GM08714 (cell line): Measurements from ENCODE around the gene UBE4A.

ENCODE experiments used
- H3K4me3 ChIP-seq: fragments of 200-500 bp; sonication (Bioruptor generic); 2 replicates; pipeline ENCODE4 v1.5.1; 2014; ENCODE audit warnings: mild to moderate bottlenecking, low read length, inconsistent platforms
- ZNF274 ChIP-seq: IDR thresholded peaks from 2 replicates; pipeline ENCODE4 v1.6.1; 2012; ENCODE audit warnings: mild to moderate bottlenecking, low read depth, low read length

Gene UBE4A

DNA sequence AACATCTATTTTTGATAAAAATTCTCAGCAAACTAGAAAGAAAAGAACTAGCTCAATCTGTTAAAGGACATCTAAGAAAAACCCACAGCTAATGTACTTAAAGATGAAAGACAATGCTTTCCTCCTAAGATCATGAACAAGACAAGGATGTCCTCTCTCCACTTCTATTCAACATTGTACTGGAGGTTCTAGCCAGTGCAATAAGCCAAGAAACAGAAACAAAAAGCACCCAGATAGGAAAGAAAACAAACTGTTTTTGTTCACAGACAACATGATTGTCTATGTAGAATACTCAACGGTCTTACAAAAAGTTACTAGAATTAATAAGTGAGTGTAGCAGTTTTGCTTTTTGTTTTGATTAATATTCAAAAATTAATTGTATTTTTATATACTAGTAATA, 24.7 kb upstream of the UBE4A start:
- no peak for TF ChIP-seq ZNF274

DNA sequence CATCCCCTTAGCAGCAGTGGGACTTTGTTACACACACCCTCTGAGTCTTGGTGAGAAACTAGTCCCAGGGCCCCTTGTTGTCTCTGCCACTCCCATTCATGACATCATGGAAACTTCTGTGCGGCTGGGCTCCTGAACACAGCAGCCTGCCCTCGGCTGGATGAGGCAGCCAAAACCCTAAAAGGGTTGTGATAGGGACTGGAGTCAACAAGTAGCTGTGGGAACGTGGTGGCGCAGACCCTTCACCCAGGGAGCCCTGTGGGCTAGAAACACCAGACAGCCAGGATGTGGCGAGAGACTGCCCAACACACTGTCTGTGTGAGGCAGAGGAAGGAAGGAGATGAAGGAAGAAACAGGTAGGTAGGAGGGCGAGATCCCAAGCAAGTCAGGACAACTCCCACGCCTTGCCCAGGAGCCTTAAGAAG, 20.8 kb upstream of the UBE4A start:
- no peak for TF ChIP-seq ZNF274
- H3K4me3 ChIP-seq = no peak overlapping the region

More for the DNA sequence above, 24.7 kb upstream of the UBE4A start:
- no peak overlapping the region for H3K4me3 ChIP-seq

DNA sequence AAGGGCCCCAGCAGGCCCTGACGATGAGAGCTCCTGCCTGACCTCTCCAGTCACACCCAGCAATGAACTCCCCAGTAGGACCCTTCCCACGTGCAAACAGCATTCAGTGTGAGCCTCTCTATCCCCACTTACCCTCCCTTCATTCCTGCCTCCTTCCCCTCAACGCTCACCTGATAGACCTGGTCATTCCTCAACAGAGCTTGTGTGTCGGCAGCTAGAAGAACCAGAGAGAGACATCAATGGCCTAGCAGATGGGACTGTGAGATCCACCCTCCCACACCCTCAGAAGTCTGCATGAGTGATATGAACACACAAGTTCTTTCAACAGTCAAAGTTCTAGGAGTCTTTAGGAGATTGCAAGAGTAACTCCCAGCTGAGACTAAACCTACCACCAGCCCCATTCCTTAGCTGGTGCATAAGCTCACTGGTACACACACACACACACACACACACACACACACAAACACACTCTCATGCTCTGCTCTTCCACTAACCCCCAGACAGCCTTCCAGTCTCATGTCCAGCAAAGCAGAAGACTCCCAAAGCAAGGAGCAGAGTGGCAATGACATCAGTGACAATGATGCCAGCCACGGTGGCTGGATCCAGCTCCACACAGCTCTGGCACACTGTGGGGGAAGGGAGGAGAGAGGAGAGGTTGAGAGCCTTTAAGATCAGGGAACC, 20.0 kb upstream of the UBE4A start:
- TF ChIP-seq ZNF274 = no peak
- no peak overlapping the region for H3K4me3 ChIP-seq

DNA sequence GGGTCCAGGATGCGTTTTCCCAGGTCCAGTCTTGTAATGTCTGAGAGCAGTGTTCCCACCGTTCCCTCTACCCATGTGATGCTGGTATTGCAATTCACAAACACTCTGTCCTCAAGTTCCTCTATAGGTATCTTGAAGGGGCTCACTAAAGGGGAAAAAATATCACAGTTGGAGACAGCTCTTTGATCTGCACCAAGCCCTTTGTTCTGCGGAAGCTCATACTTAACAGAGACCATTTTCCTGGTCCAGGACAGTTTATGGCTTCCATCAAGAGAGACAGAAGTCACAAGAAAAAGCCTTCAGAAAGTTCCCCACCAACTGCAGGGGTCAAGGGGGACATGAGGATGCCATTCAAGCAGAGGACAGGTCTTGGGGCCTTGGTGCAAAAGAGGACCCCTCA, 19.0 kb upstream of the UBE4A start:
- H3K4me3 ChIP-seq = no peak overlapping the region

DNA sequence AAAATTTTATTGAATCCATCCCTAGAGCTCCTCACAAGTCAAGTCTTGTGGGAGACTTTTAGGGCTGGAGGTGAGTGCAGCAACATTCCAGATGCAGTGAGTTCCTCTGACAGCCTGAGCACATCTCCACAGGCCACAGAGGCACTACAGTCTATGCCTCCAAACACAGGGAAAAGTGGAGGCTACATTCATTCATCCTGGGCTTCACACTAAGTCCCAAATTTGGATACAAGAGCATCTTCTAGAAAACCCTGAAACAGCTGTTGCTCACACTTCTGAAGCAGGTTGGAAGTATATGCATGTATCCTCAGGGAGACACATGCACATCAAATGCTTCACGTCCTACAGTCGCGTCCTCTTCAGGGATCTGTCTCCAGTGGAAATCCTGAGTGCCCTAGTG, 18.1 kb upstream of the UBE4A start:
- no peak for TF ChIP-seq ZNF274
- no peak overlapping the region for H3K4me3 ChIP-seq

More for the DNA sequence above, 19.0 kb upstream of the UBE4A start:
- no peak for TF ChIP-seq ZNF274

DNA sequence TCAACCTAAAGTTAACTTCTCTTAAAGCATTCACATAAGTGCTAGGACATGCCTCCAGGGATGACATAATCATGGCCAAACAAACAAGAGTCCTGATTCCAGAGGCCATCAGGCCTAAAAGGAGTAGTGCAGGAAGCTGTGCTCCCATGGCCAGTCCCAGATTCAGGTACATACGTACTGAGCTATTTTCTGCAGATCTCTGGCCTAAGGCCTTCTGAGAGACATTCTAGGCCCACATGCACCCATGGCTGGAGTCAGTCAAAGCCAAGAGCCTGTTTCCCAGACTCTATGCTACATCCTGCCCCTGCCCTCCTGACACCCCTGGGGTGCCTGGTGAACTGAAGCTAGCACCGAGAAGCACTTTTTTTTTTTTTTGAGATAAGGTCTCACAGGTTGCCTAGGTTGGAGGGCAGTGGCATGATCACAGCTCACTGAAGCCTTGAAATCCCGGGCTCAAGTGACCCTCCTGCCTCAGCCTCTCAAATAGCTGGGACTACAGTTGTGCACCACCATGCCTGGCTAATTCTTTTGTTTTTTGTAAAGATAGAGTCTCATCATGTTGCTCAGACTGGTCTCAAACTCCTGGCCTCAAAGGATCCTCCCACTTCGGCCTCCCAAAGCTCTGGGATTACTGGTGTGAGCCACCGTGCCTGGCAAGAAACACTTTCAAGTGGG, 17.4 kb upstream of the UBE4A start:
- TF ChIP-seq ZNF274 = no peak
- no peak overlapping the region for H3K4me3 ChIP-seq

DNA sequence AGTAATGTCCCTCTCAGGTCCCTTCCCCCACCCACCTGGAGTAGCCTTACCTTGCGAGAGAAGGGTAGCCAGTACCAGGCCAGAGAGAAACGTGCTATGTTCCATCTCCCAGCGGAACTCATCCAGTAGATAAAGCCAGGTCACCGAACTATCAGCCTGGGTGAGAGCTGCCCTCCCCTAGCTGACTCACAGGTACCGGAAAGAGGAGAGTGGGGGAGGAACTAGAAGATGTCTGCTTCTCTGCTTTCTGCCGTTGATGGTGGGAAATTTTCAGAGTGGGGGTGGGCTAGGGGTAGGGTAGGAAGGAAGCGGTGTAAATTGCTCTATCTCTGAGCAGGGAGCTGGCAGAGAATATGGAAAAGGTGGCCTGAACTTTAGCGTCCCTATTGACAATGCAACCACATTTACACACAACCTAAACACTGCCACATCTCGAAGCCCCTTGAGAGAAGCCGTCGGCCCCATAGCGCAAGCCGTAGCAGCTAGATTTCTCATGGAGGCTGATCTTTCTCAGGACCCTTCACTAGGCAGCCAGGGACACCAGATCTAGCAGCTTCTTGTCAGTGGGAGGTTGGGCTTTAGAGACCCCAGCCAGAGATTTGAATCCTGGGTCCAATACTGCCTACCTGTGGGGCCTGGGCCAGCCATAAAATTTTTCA, 16.8 kb upstream of the UBE4A start, which contains the start of gene CD3D:
TSS of gene CD3D (minus strand) at position 203 of the 659 bp plus-strand sequence. CDS start at position 105, 98 bp downstream.
- no peak within 1 kb of the TSS for H3K4me3 ChIP-seq
- TF ChIP-seq ZNF274 = no peak

DNA sequence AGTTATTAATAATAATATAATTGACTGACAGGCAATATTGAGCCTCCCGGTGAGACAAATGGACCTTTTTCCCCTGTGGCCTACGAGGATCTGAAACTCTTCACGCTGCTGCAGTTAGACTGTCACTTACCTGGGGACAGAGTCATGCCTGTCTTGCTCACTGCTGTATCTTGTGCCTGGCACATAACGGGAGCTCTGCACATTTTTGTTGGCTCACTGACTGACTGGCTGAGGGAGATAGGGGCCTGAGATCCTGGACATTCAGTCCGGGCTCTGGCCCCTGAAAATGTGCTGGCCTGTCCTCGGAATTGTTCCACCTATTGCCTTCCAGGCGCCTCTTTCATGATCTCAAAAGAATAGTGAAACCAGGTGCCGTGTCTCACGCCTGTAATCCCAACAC, 16.2 kb upstream of the UBE4A start:
- no peak for TF ChIP-seq ZNF274
- H3K4me3 ChIP-seq = no peak overlapping the region

DNA sequence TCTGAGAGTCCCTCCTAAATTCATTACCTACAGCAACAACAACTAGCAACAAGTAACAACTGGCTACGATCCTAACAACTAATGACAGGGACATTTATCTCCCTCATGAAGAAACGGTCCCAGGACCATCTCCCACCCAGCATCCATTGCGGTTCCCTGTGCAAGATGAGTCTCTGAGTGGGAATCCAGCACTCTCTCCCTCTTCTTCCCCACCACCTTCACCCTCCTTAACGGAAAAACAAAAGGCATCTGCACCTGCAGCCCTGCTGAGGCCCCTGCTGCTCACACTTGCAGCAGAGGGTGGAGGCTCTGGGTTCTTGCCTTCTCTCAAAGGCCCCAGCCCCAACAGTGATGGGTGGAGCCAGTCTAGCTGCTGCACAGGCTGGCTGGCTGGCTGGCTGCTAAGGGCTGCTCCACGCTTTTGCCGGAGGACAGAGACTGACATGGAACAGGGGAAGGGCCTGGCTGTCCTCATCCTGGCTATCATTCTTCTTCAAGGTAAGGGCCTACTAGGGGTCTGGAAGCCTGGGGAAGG, 15.4 kb upstream of the UBE4A start, which contains the start of gene CD3G:
TSS of gene CD3G (plus strand) at position 364 of the 535 bp plus-strand sequence. CDS start at position 444, 80 bp downstream.
- TF ChIP-seq ZNF274 = no peak
- no peak within 1 kb of the TSS for H3K4me3 ChIP-seq

DNA sequence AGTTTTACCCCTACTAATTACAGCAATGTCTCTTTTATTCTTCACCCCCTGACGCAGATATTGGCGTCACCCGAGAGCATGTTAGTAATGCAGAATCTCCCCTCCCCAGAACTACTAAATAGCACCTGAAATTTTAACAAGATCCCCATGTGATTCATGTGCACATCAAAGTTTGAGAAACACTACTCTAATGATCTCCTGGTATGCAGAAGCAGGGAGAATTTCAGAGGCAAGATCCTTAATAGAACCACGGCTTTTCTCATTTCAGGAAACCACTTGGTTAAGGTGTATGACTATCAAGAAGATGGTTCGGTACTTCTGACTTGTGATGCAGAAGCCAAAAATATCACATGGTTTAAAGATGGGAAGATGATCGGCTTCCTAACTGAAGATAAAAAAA, 9.9 kb upstream of the UBE4A start:
- TF ChIP-seq ZNF274 = no peak
- H3K4me3 ChIP-seq = no peak overlapping the region

DNA sequence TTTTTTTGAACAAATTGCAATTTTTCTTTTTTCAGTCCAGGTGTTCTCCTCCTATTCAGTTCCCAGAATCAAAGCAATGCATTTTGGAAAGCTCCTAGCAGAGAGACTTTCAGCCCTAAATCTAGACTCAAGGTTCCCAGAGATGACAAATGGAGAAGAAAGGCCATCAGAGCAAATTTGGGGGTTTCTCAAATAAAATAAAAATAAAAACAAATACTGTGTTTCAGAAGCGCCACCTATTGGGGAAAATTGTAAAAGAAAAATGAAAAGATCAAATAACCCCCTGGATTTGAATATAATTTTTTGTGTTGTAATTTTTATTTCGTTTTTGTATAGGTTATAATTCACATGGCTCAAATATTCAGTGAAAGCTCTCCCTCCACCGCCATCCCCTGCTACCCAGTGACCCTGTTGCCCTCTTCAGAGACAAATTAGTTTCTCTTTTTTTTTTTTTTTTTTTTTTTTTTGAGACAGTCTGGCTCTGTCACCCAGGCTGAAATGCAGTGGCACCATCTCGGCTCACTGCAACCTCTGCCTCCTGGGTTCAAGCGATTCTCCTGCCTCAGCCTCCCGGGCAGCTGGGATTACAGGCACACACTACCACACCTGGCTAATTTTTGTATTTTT, 6.2 kb upstream of the UBE4A start:
- TF ChIP-seq ZNF274 = no peak

DNA sequence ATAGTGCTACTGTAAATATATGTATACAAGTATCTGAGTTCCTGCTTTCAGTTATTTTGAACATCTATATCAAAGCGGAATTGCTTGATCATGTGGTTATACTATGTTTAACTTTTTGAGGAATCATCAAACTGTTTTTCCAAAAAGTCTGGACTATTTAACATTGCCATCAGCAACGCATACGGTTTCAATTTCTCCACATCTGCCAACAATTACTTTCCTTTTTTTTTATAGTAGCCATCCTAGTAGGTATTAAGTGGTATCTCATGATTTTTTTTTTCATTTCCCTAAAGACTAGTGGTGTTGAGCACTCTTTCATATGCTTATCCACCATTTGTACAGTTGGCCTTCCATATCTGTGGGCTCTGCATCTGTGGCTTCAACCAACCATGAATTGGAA, 1.3 kb upstream of the UBE4A start:
- no peak for TF ChIP-seq ZNF274
- no peak overlapping the region for H3K4me3 ChIP-seq

More for the DNA sequence above, 6.2 kb upstream of the UBE4A start:
- H3K4me3 ChIP-seq = no peak overlapping the region

DNA sequence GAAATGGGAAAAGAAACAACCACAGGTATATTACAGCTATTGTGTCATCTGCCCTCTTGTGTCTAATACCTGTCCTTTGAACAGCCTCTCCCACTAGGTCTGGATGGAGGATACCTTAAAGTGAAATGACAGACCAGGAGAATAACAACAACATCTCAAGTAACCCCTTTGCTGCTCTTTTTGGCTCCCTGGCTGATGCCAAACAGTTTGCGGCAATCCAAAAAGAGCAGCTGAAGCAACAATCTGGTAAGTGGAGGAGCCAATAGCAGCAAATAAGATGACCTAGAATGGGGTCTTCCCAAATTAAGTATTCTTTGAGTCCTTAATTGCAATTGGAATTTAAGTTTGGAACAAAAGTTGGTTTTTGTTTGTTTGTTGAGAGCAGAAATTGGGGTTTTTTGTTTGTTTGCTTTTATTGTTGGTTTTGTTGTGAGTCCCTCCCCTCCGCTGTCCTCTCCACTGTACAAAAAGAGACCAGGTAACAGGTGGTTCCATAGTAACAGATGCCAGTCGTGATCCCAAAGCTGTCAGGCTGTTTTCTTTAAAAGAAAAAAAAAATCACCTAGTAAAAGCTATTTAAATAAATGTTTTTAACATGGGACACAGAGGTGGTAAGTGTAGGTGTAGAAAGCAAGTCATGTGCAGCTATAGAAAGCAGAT, 5.7 kb downstream of the UBE4A start:
- no peak overlapping the region for H3K4me3 ChIP-seq
- no peak for TF ChIP-seq ZNF274

DNA sequence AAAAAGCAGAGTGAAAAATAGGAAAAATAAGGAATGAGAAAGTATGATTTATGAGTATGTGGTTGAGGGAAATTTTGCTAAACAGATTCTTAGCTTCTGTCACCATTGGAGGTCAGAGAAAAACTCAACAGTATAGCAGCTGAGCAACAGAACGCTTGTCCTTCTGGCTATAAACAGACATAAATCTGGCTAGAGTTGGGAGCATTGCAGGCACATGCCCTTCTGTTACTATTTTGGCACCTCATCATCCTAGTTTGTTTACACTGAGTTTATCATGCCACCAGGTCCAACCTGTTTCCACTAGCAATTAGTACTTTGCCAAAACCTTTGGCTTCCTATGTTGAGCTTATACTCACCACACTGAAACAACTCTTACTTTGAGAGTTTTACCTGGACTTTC, 6.9 kb downstream of the UBE4A start:
- no peak overlapping the region for H3K4me3 ChIP-seq
- TF ChIP-seq ZNF274 = no peak

DNA sequence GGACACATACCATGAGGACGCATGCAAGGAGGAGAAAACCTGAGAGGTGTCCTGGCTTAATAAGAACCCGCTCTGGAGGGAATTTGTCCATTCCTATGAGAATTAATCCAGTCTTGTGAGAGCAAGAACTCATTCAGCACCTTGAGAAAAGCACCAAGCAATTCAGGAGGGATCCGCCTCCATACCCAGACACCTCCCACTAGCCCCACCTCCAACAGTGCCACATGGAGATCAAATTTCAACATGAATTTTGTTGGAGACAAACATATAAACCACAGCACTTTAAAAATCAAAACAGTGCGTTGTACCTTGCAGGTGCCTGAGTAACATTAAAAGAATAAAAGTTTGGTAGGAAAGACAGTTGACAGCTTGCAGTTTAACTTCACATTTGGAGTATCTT, 11.4 kb downstream of the UBE4A start:
- H3K4me3 ChIP-seq = no peak overlapping the region
- TF ChIP-seq ZNF274 = no peak
